Smooth muscle cell of the brain vasculature (primary cell): ENCODE measurements around the gene ZNF777.
"Not testable (repeated sequence)": the region's sequence is repeated elsewhere in the genome, so short reads cannot be mapped to it uniquely, and the experiment has no call there.

ENCODE experiments used
- DNase-seq: peaks from one replicate; pipeline ENCODE4 v3.0.0-alpha.2; 2012; ENCODE audit warnings: low read depth, low spot score

Gene ZNF777

DNA sequence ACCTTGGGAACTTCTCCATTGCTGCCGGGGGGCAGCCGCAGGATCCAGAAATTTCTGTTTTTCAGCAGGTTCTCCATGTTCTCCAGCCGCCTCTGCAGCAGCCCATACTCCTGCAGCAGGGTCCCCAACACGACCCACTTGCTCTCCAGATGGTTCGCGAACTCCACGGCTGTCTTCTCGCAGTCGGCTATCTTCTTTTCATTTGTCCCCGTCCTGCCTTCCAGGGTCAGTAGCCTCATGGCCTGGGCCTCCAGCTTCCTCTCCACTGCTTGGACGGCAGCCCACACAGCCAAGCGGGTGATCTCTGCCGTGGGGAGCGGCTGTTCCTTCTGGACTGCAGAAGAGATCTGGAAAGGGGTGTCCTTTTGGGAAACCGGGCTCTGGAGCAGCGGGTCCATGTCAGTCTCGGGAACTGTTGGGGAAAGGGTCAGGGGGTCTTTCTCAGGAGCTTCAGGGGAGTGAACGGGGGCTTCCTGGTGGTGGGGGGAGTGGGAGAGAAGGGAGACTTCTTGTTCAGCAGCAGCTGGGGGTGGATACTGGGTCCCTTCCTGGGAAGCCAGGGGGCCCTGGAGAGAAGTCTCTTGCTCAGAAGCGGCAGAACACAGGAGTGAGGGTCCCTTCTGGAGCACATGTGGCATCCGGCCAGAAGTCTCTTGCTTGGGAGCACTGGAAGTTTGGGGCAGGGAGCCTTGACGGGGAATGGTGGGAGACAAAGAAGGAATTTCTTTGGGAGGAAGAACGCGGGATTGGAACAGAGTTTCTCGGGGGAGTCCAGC, 5.5 kb downstream of the ZNF777 start:
- no peak for DNase-seq

DNA sequence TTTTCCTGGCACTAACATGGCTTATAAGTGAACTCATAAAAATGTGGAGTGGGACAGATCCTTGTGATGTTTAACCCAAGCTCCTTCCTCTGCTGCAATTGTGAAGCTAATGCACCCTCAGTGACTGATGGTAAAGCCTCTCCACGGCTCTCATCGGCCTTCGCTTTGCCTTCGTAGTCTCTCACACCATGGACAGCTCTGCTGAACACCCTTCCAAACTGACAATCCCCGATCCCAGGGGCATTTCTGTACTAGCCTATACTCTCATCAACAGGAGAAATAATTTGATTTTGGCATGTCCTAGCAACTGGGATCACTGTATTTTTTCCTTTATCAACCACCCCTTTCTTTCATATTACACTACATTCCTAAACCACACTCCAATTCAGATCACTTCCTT, 6.1 kb downstream of the ZNF777 start:
- DNase-seq = no peak

DNA sequence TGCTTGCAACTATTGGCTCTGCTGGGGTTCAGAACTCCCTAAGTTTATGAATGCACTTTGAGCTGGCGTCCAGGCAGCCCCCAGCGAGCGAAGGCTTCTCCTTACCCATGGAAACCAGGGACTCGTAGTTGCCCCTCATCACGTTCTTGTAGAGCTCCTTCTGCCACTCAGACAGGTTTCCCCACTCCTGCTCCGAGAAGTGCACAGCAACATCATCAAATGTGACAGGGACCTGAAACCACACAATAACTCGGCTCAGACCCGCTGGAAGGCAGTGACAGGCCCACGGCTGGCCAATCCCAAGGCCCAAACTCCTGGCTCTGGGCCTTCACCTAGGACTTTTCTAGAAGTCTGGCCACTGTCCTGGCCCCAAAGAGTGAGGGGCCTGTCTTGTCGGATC, 6.9 kb downstream of the ZNF777 start:
- no peak for DNase-seq

DNA sequence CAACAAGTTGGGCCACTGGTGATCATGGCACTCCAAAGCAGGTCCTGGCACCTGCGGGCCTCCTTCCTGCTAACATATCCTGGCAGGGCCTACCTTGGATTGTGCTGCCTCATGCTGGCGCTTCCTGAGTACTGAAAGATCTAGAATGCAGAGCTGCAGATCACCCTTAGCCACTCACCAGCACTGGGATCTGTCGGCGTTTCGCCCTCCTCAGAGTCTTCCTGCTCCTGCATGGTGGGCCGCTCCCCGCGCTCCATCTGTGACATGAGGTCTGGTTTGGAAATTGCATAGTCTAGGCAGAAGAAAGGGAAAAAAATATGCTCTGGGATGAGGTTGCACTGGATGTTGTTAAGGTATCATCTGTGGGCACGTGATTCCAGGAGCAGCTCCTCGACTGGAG, 10.0 kb downstream of the ZNF777 start:
- no peak for DNase-seq

DNA sequence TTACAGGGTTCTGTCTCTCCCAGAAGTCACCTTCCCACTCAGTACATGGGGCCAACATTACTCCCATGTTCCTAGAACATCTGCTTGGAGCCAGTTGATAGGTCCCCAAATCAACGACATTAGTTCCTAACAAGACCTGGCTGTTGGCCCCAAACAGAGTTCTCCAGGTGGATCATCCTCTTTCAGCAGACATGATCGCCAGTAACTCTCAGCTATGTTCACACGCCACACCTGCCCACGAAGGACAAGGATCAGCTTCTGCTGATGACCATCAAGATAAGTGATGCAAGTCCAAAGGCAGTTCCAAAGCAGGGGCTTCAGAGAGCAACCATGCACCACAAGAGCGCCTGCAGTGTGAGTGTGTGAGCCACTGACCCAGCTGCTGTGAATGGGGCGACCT, 11.0 kb downstream of the ZNF777 start:
- DNase-seq = no peak

DNA sequence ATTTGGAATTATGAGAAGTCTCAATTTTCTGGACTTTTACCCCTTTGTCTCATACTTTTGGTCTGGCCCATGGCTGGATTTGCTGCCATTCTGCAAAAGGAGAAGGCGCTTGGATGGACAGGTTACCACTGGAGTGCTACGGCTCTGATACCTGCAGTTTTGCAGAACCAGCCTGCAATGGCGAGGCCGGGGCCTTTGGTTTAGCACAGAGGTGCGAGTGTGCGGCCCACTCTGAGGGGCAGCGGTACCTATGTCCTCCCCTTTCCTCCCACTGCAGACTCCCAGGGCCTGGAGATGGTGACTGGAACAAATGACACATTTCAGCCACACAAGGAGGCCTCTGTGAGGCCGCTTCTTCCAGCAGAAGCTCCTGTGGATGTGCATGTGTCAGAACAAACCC, 11.9 kb downstream of the ZNF777 start:
- DNase-seq = no peak

DNA sequence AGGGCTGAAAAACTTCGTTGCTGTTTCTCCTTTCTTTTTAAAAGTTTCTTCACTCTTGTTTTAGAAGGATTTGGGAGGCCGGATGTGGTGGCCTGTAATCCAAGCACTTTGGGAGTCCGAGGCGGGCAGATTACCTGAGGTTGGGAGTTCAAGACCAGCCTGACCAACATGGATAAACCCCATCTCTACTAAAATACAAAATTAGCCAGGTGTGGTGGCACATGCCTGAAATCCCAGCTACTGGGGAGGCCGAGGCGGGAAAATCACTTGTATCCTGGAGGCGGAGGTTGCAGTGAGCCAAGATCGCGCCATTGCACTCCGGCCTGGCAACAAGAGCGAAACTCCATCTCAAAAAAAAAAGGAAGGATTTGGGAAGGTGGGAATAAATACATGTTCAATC, 14.8 kb downstream of the ZNF777 start:
- not testable (repeated sequence) for DNase-seq

DNA sequence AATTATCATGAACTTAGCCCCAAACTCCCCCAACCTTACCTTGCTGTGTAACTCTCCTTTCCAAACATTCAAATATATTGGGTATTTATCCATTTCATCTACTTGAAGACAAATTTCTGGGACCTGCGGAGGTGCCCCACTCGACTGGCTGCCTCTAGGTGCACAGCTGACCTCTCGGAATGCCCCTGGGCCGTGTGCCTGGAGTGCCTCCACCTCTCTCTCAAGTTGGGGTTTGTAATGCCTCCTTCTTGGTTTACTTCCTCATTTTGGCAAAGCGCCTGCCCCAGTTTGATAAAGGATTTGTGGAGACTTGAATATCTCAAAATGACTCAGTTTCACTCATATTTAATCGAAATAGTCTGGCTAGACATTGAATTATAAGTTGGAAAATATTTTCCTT, 16.6 kb downstream of the ZNF777 start:
- DNase-seq = no peak

DNA sequence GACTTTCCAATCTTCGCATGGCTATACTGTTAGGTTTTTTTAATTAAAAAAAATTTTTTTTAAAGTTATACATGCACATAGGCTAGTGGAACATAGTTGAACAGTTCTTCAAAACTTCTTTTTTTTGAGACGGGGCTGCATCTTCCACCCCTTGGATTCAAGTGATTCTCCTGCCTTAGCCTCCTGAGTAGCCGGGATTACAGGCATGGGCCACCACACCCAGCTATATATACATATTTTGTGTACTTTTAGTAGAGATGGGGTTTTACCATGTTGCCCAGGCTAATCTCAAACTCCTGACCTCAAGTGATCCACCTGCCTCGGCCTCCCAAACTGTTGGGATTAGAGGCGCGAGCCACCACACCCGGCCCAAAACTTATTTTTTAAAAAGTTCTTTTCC, 17.3 kb downstream of the ZNF777 start:
- DNase-seq = no peak

DNA sequence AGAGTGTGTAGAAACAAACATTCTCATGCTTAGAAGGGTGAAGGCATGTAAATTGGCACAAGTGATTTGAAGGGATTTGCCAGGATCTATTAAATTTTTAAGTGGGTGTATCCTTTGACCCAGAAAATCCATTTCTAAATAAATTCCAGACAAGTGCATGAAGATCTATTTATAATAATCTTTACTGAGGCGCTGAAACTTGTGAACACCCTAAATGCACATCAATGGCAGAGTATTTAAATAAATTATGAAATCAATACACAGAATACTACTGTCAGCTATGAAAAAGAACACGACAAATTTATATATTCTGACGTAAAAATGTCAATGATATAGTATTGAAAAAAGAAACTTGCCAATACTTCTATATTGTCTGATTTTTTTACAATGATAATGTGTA, 17.9 kb downstream of the ZNF777 start:
- DNase-seq = no peak

DNA sequence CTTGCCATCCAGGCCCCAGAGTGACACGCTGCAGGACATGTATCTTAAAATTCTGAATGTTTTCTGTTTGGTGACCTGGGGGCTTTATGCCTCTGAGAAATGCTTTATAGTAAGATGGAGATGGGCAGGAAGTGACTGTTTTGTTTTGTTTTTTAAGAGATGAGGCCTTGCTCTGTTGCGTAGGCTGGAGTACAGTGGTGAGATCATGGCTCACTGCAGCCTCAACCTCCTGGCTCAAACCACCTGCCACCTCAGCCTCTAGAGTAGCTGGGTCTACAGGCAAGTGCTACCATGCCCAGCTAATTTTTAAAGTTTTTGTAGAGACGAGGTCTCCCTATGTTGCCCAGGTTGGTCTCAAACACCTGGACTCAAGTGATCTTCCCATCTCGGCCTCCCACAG, 20.6 kb downstream of the ZNF777 start:
- DNase-seq = no peak

DNA sequence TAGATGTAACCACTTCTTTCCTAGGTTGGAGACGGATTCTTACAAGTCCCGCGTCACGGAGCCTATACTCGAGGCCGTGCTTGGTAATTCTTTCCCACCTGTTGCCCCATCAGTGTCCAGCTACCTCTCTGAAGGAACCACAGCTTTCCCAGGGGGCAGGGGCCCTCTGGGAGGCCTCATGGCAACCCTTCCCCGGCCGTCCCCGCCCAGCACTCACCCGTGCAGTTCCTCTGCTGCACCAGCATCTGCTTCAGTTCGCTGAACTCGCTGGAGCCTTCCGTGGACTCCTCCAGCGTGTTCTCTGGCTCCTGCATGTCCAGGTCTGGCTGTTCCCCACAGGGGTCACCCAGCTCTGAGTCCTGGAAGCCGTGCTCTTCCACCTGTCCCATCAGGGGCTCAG, 24.5 kb downstream of the ZNF777 start:
- DNase-seq = no peak

DNA sequence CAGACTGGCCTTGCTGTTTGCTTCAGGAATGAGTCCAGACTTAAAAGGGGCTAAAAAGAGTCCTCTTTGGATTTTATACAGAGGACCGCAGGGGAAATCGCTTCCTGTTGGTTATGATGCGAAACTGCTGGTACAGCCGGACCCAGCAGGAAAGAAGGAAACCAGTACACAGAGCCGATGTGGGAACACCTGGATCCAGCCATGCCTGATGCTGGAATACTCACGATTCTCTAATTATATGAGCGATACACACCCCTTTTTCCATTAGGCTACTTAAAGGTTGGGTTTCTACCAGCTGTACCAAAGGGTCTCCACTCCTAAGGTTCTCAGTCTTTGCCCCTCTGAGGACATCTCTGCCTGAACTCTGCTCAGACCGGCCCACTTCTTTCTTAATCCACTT, 27.7 kb downstream of the ZNF777 start:
- no peak for DNase-seq

DNA sequence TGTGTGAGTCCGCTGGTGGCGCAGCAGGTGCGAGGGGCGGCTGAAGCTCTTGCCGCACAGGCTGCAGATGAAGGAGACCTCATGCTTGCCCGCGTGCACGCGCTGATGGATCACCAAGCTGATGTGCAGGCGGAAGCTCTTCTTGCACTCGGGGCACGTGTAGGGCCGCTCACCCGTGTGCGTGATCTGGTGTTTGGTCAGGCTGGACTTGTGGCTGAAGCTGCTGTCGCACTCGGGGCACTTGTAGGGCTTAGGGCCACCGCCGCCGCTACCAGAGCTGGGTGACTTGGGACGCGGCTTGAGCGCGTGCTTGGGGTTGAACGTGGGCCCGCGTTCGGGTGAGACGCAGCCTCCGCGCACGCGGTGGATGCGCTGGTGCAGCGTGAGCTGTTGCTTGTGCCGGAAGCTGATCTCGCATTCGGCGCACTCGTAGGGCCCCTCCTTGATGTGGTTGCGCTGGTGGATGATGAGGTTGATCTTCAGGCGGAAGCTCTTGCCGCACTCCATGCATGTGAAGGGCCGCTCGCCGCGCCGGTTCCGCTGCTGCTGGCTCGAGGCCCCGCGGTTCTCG, 28.7 kb downstream of the ZNF777 start:
- DNase-seq = no peak

DNA sequence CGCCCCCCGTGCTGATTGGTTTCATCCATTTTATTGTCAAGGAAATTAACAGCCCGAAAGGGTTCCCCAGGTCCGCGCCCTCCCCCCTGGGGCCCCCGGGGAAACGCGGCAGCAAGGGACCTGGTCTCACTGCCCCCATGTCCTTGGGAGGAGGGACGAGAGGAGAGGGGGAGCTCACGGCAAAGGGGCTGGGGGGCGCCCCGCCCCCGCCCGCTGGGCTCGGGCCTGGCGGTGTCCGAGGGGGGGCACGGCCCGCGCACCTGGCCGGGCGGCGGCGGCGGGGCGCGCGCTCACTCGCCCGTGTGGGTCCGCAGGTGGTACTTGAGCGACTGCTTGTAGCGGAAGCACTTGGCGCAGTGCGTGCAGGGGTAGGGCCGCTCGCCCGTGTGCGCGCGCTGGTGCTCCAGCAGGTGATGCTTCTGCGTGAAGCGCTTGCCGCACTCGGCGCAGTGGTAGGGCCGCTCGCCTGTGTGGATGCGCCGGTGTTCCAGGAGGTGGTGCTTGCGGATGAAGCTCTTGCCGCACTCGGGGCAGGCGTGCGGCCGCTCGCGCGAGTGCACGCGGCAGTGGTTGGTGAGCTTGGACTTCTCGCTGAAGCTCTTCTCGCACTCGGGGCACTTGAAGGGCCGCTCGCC, 29.3 kb downstream of the ZNF777 start:
- DNase-seq = no peak

DNA sequence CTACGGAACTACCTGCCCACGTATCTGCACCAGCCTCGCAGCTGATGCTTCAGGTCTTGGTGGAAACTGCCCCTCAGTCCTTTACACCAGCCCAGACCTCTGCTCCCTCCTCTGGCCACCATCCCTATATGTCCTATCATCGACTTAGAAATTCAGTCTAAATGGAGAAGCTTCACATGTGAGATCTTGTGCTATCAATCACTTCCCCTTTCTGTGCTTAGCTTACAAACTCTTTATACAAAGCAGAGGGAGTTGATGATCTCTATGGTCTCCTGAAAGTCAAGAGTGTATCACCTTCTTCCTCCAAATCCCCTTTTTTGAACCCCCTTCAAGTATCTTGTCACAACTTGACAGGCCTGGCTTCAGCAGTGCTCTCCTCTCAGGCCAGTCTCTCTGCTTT, 30.7 kb downstream of the ZNF777 start:
- DNase-seq = no peak

DNA sequence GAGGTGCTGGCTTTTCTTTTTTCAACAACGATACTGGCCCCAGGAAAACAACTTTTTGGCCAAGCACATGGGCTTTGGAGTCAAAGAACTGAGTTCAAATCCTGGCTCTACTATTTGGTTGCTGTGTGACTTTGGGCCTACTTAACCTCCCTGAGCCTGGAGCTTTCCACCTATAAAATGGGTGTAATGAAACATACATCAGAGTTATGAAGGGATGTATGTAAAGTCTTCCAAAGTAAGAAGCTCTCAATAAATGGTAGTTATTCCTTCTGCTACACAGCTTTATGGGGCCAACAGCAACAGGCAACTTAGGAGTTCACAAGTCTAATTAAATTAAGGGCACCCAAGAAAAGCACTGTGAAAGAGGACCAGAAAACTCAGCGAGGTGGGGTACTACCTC, 33.0 kb downstream of the ZNF777 start:
- DNase-seq = no peak

DNA sequence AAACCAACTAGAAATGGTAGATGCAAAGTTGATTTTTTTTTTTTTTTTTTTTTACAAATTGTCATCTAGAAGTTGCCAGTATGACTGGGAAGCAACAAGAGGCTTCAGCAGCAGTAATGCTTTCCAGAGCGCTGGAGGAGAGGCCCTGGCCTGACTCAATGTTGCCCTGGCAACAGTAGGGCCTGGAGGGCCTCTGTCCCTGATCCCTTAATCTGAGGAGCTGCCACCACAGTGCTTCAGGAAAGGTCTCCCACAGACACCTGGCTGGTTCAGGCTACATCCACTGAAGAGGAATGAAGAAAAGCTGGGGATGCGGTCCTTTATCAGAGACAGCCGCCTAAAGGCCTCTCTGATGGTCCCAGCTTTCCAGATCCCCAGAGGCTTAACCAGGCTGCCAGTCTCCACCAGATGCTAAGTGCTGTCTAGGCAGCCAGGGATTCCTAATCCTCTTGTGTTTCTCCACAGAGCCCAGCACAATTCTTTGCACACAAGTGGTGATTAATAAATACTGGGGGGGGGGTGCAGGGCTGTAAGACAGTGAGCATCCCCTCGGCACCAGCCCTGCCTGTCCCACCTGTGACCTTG, 33.7 kb downstream of the ZNF777 start:
- no peak for DNase-seq

DNA sequence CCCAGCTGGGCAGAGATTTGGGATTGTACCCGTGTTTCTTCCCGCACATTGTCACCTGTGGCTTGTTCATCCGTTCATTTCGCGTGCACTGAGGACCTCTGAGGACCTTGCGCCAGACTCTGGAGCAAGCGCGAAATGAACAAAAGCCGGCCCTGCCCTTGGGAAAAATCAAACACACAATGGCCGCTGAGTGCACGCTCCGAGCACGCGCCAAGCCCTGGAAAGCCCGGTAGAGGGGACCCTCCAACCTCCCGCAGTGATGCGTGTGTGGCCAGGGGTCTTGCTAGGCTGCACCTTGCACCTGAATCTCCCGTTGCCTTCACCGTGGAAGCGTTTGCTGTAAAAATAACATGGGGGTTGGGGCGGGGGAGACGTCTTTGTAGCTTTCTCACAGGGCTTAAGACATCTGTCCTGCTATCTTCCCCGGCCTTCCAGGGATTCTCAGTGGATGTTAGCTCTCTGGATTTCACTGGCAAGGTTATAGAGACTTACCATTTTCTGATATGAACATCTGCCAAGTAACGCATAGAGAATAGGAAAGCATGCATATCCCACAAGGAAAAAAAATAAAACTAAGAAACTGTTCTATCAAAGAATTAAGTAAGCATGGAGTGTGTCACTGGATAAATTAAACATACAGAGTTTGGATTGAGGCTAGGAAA, 37.3 kb downstream of the ZNF777 start:
- DNase-seq = no peak

DNA sequence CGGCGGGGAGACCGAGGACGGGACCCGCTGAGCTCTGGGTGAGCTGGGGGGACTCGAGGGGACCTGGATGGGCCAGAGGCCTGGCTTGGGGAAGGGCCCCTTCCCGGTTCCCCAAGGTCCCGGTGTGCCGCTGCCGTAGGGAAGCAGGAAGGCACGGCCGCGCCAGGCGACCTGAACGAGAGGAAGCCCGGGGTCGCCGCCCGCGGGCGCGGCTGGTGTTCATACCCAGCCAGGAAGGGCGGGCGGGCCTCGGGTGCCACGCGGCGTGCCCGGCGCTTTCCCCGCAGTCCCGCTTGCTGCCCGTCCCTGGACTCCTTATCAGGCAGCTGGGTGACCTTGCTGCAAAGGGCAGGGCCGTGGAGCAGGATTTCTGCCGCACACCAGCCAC, 38.0 kb downstream of the ZNF777 start:
- no peak for DNase-seq

DNA sequence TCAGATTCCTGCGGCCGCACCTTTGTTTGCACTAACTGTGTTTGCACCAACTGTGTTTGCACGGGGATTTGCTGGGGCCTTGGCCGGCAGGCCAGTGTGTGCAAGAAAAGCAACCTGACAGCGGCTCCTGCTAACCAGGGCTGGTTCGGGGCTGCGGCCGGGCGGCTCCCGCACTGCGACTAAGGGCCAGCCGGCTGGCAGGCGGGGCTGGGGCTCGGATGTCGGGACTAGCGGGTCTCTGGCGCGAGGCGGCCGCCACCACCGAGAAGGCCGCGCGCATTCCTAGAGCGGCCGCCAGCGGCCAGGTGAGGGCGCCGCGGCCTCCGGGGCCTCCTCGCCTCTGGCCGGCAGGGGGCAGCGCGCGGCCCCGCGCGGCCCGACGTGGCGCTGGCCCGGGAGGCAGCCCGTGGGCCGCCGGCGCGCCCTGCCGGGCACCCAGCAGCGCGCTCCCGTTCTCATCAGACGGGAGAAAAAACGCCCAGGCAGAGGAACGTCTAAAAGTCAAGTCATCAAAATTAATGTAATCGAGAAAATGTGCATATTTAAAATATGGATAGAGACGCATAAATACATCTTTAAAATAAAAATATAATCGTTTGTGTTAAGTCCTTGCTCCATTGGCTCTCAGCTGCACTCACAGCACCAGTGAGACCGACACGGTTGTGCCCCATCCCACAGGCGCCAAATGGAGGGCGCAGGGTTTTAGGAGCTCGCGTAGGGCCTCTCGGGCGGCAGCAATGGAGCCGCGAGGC, 38.5 kb downstream of the ZNF777 start:
- no peak for DNase-seq

DNA sequence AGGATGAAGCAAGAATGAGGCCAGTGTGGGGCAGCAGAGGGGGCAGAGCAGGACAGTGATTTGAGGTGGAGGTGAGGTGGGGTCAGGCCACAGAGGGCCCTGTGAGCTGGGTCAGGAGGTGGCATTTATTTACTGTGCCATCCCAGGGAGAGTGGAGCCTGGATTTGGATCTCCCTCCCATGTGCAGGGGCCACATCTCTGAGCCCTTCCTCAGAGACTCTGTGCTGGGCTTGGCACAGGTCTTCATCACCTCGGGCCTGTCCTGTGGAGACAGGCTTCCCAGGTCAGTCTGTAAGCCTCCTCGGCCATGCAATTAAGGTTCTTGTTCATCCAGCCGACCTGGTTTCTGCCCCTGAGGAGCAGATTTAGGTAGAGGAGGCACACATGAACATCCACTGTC, 40.9 kb downstream of the ZNF777 start:
- no peak for DNase-seq
